HEK293T (cell line): ENCODE measurements around the gene SLC22A14.

Experiments
- ELF4 ChIP-seq: fragments of 450-650 bp; IDR thresholded peaks from 2 replicates; pipeline ENCODE4 v1.6.1; 2017; ENCODE audit warnings: antibody characterized with exemption
- FOXK2 ChIP-seq: fragments of 450-650 bp; IDR thresholded peaks from 2 replicates; pipeline ENCODE4 v1.6.1; 2016; ENCODE audit warnings: mild to moderate bottlenecking
- HDGF ChIP-seq: fragments of 450-650 bp; IDR thresholded peaks from 2 replicates; pipeline ENCODE4 v1.6.1; 2017; ENCODE audit warnings: antibody characterized with exemption, borderline replicate concordance
- LEF1 ChIP-seq: fragments of 450-650 bp; IDR thresholded peaks from 2 replicates; pipeline ENCODE4 v1.6.1; 2017; ENCODE audit warnings: mild to moderate bottlenecking, borderline replicate concordance
- PKNOX1 ChIP-seq: fragments of 450-650 bp; IDR thresholded peaks from 2 replicates; pipeline ENCODE4 v1.6.1; 2016
- SP1 ChIP-seq: fragments of 450-650 bp; IDR thresholded peaks from 2 replicates; pipeline ENCODE4 v1.6.1; 2017
- SUZ12 ChIP-seq: fragments of 450-650 bp; IDR thresholded peaks from 2 replicates; pipeline ENCODE4 v1.6.1; 2016; ENCODE audit warnings: mild to moderate bottlenecking

GRCh38 chr3:38257583-38257982, 24.5 kb upstream of the SLC22A14 start:
- no peak for TF ChIP-seq ELF4
- TF ChIP-seq PKNOX1: no peak
- no peak for TF ChIP-seq LEF1
- TF ChIP-seq SUZ12: no peak
- TF ChIP-seq FOXK2: no peak
- TF ChIP-seq SP1: no peak
- no peak for TF ChIP-seq HDGF
